ENCODE results near the gene SYNE4. TPM values are rescaled to one million over a fixed set of nuclear protein-coding genes. Genes with fewer than 3 reads are reported as not detected.
"Not testable (repeated sequence)": the region's sequence is repeated elsewhere in the genome, so short reads cannot be mapped to it uniquely, and the experiment has no call there.

SYNE4 gene
- total RNA-seq, 2 experiments from 2014 or later: 1.8 to 2.6 TPM

- H3K4me1 Mint-ChIP-seq (ENCODE audit: low read depth): peaks cover 29% of the 10 kb centered on the region
- peak overlapping the region; percentile 48 for H3K4me3 Mint-ChIP-seq
- ChIA-PET POLR2A (interaction anchor here (0.7 kb wide), 2 partner anchors 10 to 12 kb away, joined by 3 read pairs; no protein-coding TSS in a partner anchor), CTCF (interaction anchor here (0.8 to 2.2 kb wide), 11 partner anchors 8 to 169 kb away, joined by 3 to 8 read pairs (median 4); no protein-coding TSS in a partner anchor)
- peaks cover 25% of the 10 kb centered on the region for H3K27me3 Mint-ChIP-seq (ENCODE audit: low read depth)
- peak overlapping the region; percentile 52 for H3K27ac Mint-ChIP-seq
- DNase-seq: no peak
- no peak for ATAC-seq
- H3K9me3 Mint-ChIP-seq (ENCODE audit: insufficient read depth): peaks cover 5% of the 10 kb centered on the region
- peaks cover 4% of the 10 kb centered on the region for H3K36me3 Mint-ChIP-seq (ENCODE audit: low read depth)
These were observed 50.0 kb downstream of the SYNE4 start for GRCh38 chr19:35958660-35959039.

GRCh38 chr19:35957411-35957810 lies 51.2 kb downstream of the SYNE4 start:
- H3K4me3 Mint-ChIP-seq; ATAC-seq; H3K9me3 Mint-ChIP-seq (ENCODE audit: insufficient read depth); H3K36me3 Mint-ChIP-seq (ENCODE audit: low read depth); POLR2A ChIA-PET; DNase-seq: not testable (repeated sequence)
- Mint-ChIP-seq H3K4me1 (ENCODE audit: low read depth) (peaks cover 41% of the 10 kb centered on the region), H3K27ac (peak overlapping the region; percentile 27), H3K27me3 (ENCODE audit: low read depth) (peaks cover 23% of the 10 kb centered on the region)
- CTCF ChIA-PET: interaction anchor here (0.9 to 2.2 kb wide), 2 partner anchors 11 to 31 kb away, joined by 3 to 8 read pairs; no protein-coding TSS in a partner anchor

GRCh38 chr19:35955881-35956634 lies 52.6 kb downstream of the SYNE4 start:
- POLR2A ChIA-PET: interaction anchor here (0.6 kb wide), 1 partner anchor 343 kb away, joined by 3 read pairs; the partner anchor contains the start of gene HAUS5
- ATAC-seq (no peak), DNase-seq (no peak)
- Mint-ChIP-seq H3K4me3 (no peak overlapping the region), H3K9me3 (ENCODE audit: insufficient read depth) (peaks cover 5% of the 10 kb centered on the region), H3K27ac (no peak overlapping the region), H3K36me3 (ENCODE audit: low read depth) (peaks cover 4% of the 10 kb centered on the region), H3K27me3 (ENCODE audit: low read depth) (peaks cover 23% of the 10 kb centered on the region), H3K4me1 (ENCODE audit: low read depth) (peaks cover 48% of the 10 kb centered on the region)
- CTCF ChIA-PET: no interaction called here

Other genes starting within 250 kb of the SYNE4 start
- 10 to 100 TPM; 66.6 to 71.0 TPM for gene ARHGAP33, start 233.2 kb downstream of the SYNE4 start, total RNA-seq
- gene PRODH2, start 196.0 kb downstream of the SYNE4 start, total RNA-seq: not detected
- gene NPHS1, start 156.3 kb downstream of the SYNE4 start, total RNA-seq: not detected
- gene KIRREL2, start 151.9 kb downstream of the SYNE4 start, total RNA-seq: 1 to 10 TPM; 1.9 to 2.2 TPM
- gene APLP1, start 140.2 kb downstream of the SYNE4 start, total RNA-seq: 1 to 10 TPM in 1 of 2 experiments, under 1 TPM in 1; 0.87 to 1.4 TPM
- 10 to 100 TPM; 39.0 to 40.7 TPM for gene NFKBID, start 108.3 kb downstream of the SYNE4 start, total RNA-seq
- 100 to 1,000 TPM; 196 to 216 TPM for gene HCST, start 106.3 kb downstream of the SYNE4 start, total RNA-seq
- under 1 TPM; 0.52 to 0.71 TPM for gene TYROBP, start 100.5 kb downstream of the SYNE4 start, total RNA-seq
- gene LRFN3, start 72.4 kb downstream of the SYNE4 start, total RNA-seq: 10 to 100 TPM in 1 of 2 experiments, 1 to 10 TPM in 1; 9.8 to 10.3 TPM
- gene SDHAF1, start 13.6 kb downstream of the SYNE4 start, total RNA-seq: 10 to 100 TPM; 20.1 to 21.4 TPM
- gene ALKBH6, start 5.4 kb upstream of the SYNE4 start, total RNA-seq: 10 to 100 TPM; 43.3 to 47.2 TPM
- 1 to 10 TPM in 1 of 2 experiments, under 1 TPM in 1; 0.74 to 1.7 TPM for gene CLIP3, start 24.1 kb upstream of the SYNE4 start, total RNA-seq
- gene THAP8, start 45.5 kb upstream of the SYNE4 start, total RNA-seq: 1 to 10 TPM; 5.7 to 5.8 TPM
- 10 to 100 TPM; 43.6 to 44.5 TPM for gene WDR62, start 46.1 kb upstream of the SYNE4 start, total RNA-seq
- gene OVOL3, start 102.3 kb upstream of the SYNE4 start, total RNA-seq: under 1 TPM in 1 of 2 experiments, not detected in 1; 0.58 TPM
- gene POLR2I, start 106.1 kb upstream of the SYNE4 start, total RNA-seq: 10 to 100 TPM; 50.5 to 57.3 TPM
- gene TBCB, start 106.7 kb upstream of the SYNE4 start, total RNA-seq: 100 to 1,000 TPM; 186 to 200 TPM
- 100 to 1,000 TPM; 547 to 569 TPM for gene CAPNS1, start 131.3 kb upstream of the SYNE4 start, total RNA-seq
- not detected for gene COX7A1, start 143.6 kb upstream of the SYNE4 start, total RNA-seq
- gene ZNF565, start 205.9 kb upstream of the SYNE4 start, total RNA-seq: 1 to 10 TPM; 2.2 to 2.7 TPM
- gene ZNF146, start 206.3 kb upstream of the SYNE4 start, total RNA-seq: 10 to 100 TPM; 61.7 to 63.8 TPM